LHCN-M2 (cell line): ENCODE results near the gene ADGRL2. TPM values are rescaled to one million over a fixed set of nuclear protein-coding genes. Genes with fewer than 3 reads are reported as not detected.

Source experiments
- DNase-seq: peaks from one replicate; pipeline ENCODE4 v3.0.0-alpha.2; 2012; ENCODE audit warnings: low read depth
- polyA plus RNA-seq: library from polyadenylated mRNA; unstranded; fragments of >200 nt; gene quantifications from one replicate; pipeline ENCODE4 v1.2.1, GENCODE V29; 2012; ENCODE audit warnings: missing spikeins
- total RNA-seq: library from RNA; depleted of rRNA; stranded (reverse); fragments of >200 nt; gene quantifications from 2 replicates; pipeline ENCODE4 v1.2.3, GENCODE V29; 2014; rRNA removed

Gene ADGRL2
- 0.57 and 1.2 TPM in 2 replicates for total RNA-seq
- 0.53 TPM for polyA plus RNA-seq

DNA sequence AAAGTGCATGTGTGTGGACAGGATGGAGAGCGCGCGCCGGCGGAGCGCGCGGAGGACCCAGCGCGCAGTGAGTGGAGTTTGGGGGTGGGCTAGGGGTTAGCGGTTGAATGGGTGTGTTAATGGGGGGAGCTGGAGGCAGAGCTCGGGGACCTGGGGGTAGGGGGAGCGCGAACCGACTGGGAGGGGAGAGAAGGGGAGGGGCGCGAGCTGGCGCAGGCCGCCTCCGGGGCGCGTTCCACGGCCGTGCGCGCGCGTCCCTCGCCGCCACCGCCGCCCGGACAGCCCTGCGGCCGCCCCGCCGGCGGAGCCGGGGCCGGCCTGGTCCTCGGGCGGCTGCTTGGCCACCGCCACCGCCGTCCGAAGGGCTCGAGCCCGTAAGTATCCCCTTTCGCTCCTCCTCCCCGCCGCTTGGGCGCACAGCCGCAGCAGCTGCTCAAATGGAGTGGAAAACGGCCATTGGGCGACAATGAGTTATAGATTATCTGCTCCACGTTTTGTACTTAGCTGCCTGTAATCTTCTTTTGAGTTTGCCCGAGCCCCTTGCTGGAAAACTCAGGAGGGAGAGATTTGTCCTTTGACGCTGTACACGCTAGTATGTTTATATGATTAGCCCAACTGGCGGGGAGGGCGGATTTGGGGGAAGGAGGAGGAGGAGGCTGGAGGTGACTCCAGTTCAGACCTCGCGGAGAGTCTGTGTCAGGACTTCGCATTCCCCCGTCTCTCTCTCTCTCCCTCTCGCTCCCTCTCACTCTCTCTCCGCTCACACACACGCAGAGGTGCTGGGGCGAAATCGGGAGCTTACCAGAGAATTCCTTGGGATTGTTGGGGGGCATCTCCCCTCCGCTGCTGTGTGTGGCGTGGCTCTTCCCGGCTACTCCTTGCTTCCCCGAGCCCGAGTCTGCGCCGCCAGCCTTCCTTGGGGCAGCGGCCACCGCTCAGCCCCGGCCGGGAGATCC lies at the start of gene ADGRL2:
ADGRL2 (plus strand) TSS at position 240 of the 956 bp plus-strand sequence. CDS start 36,051 bp downstream, outside the sequence.
- DNase-seq, result peak; percentile 58

DNA sequence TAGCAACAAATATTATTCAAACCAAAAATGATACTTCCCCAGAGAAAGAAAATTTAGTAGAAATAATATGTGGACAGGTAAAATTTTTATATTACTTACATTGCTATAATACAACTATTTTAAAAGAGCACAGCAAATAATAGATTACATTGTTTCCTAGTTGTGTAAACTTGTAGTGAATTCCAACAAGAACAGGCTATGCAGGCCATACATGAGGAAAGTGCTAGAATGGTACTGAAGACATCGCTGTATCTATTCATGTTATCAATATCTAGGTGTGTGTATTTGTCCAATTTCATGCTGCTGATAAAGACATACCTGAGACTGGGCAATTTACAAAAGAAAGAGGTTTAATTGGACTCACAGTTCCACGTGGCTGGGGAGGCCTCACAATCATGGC lies 47.9 kb upstream of the ADGRL2 start:
- no peak for DNase-seq

- DNase-seq, result no peak
Observed at GRCh38 chr1:81754424-81754823, 46.3 kb upstream of the ADGRL2 start.

DNA sequence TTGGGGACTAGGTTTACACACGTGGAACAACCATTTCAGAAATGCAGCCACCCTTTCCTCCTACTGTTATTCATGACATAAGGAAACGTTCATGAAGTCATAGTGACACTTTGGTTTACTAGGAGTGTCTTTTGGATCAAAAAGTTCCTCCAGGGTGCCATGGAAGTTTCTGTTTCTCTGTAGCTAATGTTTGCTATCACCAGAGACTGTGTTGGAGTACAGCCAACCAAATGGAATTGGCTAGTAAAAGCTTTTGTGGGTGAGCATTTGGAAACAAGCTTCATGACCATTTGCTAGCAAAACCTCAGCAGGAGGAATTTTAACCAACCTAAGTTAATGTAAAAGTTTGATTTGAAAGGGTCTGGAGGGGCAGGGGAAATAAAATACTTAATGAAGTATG lies 43.9 kb upstream of the ADGRL2 start:
- DNase-seq, result peak; percentile 3

DNA sequence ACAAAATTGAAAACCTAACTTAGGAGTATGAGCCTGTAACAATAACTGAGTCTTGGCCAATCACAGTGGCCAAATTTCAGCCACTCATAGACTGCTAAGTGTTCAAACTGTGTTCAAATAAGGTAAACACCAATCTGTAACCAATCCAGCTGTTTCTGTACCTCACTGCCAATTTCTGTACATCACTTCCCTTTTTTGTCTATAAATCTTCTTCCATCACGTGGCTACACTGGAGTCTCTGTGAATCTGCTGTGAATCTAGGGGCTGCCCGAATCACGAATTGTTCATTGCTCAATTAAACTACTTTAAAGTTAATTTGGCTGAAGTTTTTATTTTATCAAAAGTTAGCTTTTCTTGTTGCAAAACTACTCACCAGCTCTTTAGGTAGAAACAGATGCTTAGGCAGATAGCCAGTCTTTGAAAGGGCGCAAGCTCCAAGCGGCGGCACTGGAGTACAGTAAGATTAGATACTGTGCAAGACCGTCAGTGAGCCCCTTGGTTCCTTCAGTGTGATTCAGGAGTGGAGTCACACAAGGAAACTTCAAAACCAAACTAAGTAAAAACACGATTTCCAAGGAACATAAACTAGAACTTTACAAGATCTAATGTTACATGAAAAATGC lies 43.2 kb upstream of the ADGRL2 start:
- no peak for DNase-seq

DNA sequence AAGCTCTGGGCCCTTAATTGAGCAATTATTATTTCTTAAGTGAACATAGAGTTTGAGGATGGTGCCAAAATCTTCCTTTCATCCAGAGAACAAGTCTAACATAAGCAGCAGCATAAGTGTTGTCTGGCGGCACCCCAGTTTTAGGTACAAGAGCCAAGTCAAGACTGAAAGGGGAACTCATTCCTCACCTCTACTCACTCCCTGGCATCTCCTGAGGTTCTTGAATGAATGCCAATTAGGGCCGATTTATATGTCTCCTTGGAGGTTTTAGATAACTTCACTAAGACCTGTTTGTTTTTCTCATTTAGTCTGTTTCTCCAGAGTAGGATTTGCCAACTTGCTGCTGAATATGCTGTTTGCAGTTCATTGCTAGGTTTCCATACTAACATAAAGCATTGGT lies 42.6 kb upstream of the ADGRL2 start:
- DNase-seq, result no peak

DNA sequence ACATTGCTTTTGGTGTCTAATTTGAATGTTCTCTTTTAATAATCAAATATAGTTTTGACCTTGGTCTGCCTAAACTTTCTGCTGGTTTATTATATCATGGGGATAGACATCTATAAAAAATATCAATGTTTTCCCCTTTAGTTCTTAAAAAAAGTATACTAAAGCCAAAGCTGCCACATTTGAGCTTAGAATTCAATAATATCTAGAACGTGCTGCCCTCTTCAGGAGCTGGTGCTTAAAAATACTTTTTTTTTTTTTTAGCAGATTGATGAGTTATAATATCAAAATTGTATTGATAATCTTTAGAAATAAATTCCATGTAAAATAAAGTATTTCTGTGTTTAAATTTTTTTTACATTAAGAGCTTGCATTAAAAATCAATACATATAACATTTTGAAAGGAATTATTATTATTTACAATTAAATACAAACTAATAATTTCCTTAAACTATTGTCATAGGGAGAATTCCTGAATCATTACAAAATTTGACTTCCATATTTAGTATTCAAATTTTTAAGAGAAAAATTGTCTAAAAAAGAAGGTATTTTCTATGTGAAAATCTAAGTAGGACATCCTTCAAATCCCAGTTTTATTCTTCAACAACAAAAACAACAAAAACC lies 40.1 kb upstream of the ADGRL2 start:
- DNase-seq, result peak; percentile 2

DNA sequence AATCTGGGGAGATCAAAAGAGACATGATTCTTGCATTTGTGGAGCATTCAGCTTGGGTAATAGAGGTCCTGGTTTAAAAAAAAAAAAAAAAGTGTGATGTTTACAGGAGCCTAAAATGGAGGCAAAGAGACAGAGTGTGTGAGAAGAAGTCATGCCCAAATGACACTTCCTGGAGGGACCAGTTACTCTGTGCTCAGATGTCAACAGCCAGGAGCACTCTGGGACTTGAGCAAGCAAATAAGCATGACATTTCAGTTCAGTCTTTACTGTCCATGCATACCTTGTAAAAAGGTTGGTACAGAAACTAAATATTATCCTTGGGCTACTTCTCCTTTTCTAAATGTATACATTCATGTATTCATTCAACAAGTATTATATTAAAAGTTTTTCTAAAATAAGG lies 25.2 kb upstream of the ADGRL2 start:
- DNase-seq, result no peak

GRCh38 chr1:81780705-81781454 lies 19.9 kb upstream of the ADGRL2 start:
- no peak for DNase-seq

GRCh38 chr1:81781749-81782148 lies 19.0 kb upstream of the ADGRL2 start:
- DNase-seq, result no peak

DNA sequence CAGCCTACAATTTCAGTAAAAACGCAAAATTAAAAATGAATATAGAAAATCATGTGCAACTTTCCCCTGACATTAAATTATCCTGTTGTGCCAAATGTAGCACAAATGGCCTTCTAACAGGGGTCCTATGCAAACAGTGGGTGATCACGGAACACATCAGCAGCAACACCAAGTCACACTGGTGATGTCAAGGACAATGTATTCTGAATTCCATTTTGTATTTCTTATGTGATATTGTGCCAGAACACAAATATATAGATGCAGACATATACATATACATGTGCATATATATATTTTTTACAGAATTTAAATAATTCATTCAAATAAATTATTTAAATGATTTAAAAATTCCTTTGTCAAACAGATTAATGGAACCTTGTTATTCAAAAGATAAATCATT lies 8.6 kb upstream of the ADGRL2 start:
- no peak for DNase-seq

- no peak for DNase-seq
Observed at GRCh38 chr1:81797701-81798100, 3.0 kb upstream of the ADGRL2 start.

- no peak for DNase-seq
Observed at GRCh38 chr1:81799939-81800694, 617 bp upstream of the ADGRL2 start.

DNA sequence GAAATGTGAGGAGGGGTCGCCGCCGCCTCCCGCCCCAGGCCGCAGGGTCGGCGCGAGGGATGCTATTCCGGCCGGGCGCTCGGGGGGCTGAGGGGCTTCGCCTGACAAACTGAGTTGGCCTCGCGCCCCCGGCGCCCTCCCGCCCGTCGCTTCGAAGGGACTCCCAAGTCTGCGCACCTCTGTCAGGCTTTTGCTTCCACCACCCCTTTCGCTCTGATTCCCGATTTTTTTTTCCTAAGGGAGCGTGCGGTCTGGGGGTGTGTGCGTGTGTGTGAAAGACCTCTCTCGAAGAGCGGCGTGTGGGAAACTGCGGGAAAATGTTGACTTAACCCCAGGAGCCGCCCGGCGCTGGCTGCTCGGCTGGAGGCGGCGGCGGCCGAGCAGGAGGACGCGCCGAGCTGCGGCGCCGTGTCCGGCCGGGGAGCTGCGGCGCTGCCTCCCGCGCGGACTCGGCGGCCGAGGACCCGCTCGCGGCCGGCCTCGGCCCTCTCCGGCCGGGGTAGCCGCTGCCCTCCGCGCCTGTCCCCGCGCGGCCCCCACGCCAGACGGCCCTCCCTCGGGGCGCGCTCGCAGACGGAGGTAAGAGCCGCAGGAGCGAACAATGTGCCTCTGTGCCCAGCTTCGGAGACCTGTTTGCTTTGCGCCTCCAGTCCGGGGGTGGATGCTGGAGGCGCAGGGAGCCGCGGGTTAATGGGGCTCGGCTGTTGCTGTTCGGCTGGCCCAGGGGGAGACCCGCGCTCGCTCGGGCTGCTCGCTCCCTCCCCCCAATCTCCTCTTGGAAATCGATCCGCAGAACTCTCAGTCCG lies 1.1 kb downstream of the ADGRL2 start:
- DNase-seq, result no peak

GRCh38 chr1:81802457-81802706 lies 1.6 kb downstream of the ADGRL2 start:
- DNase-seq, result no peak

GRCh38 chr1:81802707-81803430 lies 2.1 kb downstream of the ADGRL2 start:
- DNase-seq, result no peak

- no peak for DNase-seq
Observed at GRCh38 chr1:81803431-81804110, 2.8 kb downstream of the ADGRL2 start.

GRCh38 chr1:81804312-81804711 lies 3.6 kb downstream of the ADGRL2 start:
- DNase-seq, result no peak
